Neutrophil (primary cell): ENCODE measurements around the gene FAF1.

Experiments
- H3K27ac ChIP-seq: fragments of 200-600 bp; sonication (generic); 2 replicates; pipeline ENCODE4 v1.5.1; 2016; ENCODE audit warnings: mild to moderate bottlenecking, moderate library complexity
- H3K27me3 ChIP-seq: fragments of 200-600 bp; sonication (generic); 2 replicates; pipeline ENCODE4 v1.6.0; 2016; ENCODE audit warnings: mild to moderate bottlenecking
- H3K36me3 ChIP-seq: fragments of 200-600 bp; sonication (generic); 2 replicates; pipeline ENCODE4 v1.5.1; 2017
- H3K4me1 ChIP-seq, 2 experiments: fragments of 200-600 bp in 1 of 2; sonication (generic) in 1 of 2; 1 replicate in 1 of 2; 2 replicates in 1 of 2; pipeline versions ENCODE4 v1.5.1 to v1.6.1; 2013 to 2016; ENCODE audit warnings: low read depth in 1 of 2, low read length in 1 of 2, mild to moderate bottlenecking in 1 of 2, moderate library complexity in 1 of 2; ENCODE audit not compliant: control insufficient read depth in 1 of 2, insufficient read depth in 1 of 2
- H3K4me3 ChIP-seq, 2 experiments: fragments of 200-600 bp in 1 of 2; sonication (generic) in 1 of 2; 1 replicate in 1 of 2; 2 replicates in 1 of 2; pipeline ENCODE4 v1.5.1; 2013 to 2016; ENCODE audit warnings: low read depth in 1 of 2, low read length in 1 of 2, mild to moderate bottlenecking in 1 of 2, moderate library complexity in 1 of 2
- H3K9me3 ChIP-seq: fragments of 200-600 bp; sonication (generic); 2 replicates; pipeline ENCODE4 v1.5.1; 2016
- CTCF ChIP-seq: fragments of 200-600 bp; sonication (generic); IDR thresholded peaks from 2 replicates; pipeline ENCODE4 v1.5.1; 2016; ENCODE audit warnings: antibody characterized with exemption

Gene FAF1

GRCh38 chr1:50861772-50862171 lies 98.3 kb downstream of the FAF1 start:
- no peak for TF ChIP-seq CTCF
- Histone ChIP-seq H3K27ac (no peak overlapping the region), H3K9me3 (no peaks in the 10 kb centered on the region), H3K4me1 (no peaks in the 10 kb centered on the region), H3K36me3 (no peaks in the 10 kb centered on the region), H3K27me3 (no peaks in the 10 kb centered on the region), H3K4me3 (no peak overlapping the region)

- Histone ChIP-seq H3K9me3 (no peaks in the 10 kb centered on the region), H3K4me1 (no peaks in the 10 kb centered on the region), H3K4me3 (no peak overlapping the region), H3K27me3 (no peaks in the 10 kb centered on the region), H3K27ac (no peak overlapping the region), H3K36me3 (no peaks in the 10 kb centered on the region)
- TF ChIP-seq CTCF = no peak
Measured at GRCh38 chr1:50860702-50861101, 99.4 kb downstream of the FAF1 start.

- Histone ChIP-seq H3K9me3 (no peaks in the 10 kb centered on the region), H3K4me1 (no peaks in the 10 kb centered on the region), H3K27ac (no peak overlapping the region), H3K4me3 (no peak overlapping the region), H3K27me3 (no peaks in the 10 kb centered on the region), H3K36me3 (no peaks in the 10 kb centered on the region)
- no peak for TF ChIP-seq CTCF
Measured at GRCh38 chr1:50860256-50860655, 99.8 kb downstream of the FAF1 start.

- Histone ChIP-seq H3K36me3 (no peaks in the 10 kb centered on the region), H3K27me3 (no peaks in the 10 kb centered on the region), H3K27ac (no peak overlapping the region), H3K9me3 (no peaks in the 10 kb centered on the region), H3K4me1 (no peaks in the 10 kb centered on the region), H3K4me3 (no peak overlapping the region)
- no peak for TF ChIP-seq CTCF
Measured at GRCh38 chr1:50859657-50860056, 100.4 kb downstream of the FAF1 start.

GRCh38 chr1:50858761-50859160 lies 101.3 kb downstream of the FAF1 start:
- no peaks in the 10 kb centered on the region for H3K27me3 ChIP-seq

More at GRCh38 chr1:50858761-50859160, 101.3 kb downstream of the FAF1 start:
- no peak overlapping the region for H3K4me3 ChIP-seq
- H3K9me3 ChIP-seq = no peaks in the 10 kb centered on the region
- no peak for TF ChIP-seq CTCF
- no peak overlapping the region for H3K27ac ChIP-seq
- no peaks in the 10 kb centered on the region for H3K4me1 ChIP-seq
- H3K36me3 ChIP-seq = no peaks in the 10 kb centered on the region
